Measurements from ENCODE around the gene MICB. TPM values are rescaled to one million over a fixed set of nuclear protein-coding genes. Genes with fewer than 3 reads are reported as not detected.
A peak's percentile ranks its signal among the peaks of the same experiment; 100 is the strongest.

Gene MICB
- total and polyA plus RNA-seq, 9 of the 15 experiments (the other 6 are each of a cell fraction or from before 2014, with no cell fraction given) = 13.3 to 34.5 (median 19.8) TPM

DNA sequence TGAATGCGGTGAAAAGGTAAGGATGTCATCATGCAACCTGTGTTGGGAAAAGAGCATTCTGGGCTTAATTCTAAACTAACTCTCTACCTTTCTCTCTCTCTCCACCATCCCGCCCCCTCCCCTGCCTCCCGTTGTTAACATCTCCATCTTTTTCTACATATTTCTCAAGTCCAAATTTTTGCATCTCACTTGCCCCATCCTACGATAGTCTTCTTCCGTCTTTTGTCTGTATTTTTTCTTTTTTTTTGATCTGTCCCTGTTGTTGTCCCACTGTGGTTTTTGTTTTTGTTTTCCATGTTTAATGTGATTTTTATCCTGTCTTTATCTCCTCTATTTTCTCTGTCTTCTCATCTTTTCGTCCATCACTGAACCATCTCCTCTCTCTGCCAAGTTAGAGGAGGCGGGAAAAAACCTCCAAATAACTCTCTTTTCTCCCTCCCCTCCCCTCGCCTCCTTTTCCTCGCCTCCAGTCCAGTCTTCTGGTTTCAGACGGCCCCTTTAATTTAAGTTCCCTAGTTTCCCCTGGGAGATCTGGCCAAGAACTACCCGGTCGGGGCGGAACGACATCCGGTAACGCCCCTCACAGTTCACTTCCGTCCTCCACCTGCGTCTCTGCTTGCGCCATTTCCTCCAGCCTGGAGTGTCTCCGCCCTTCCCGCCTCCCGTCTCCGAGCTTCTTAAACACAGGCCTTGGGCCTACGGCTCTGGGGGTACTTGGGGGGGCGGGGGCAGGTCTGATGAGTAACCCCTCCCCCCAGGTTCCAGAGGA lies 49.2 kb downstream of the MICB start, which contains the start of gene NFKBIL1 (continued):
- TF ChIP-seq HSF4 (CRISPR knock-in tag; IDR thresholded peaks at IDR 0.05; ENCODE audit: borderline replicate concordance) (no peak; the same call in 1 of the 2 replicates), ETV6 (IDR thresholded peaks at IDR 0.05; ENCODE audit: borderline replicate concordance in 1 of 2, low read depth in 2 of 2, low read length in 1 of 2) (no peak), ETV6 (CRISPR knock-in tag; IDR thresholded peaks at IDR 0.05; ENCODE audit: borderline replicate concordance) (no peak), GABPA (tag; conservative IDR thresholded peaks at IDR 0.05; ENCODE audit: low read depth) (peak; percentile 100), SMAD4 (CRISPR knock-in tag; conservative IDR thresholded peaks at IDR 0.05) (peak; percentile 76), XRCC5 (IDR thresholded peaks at IDR 0.05; ENCODE audit: low read depth, low read length) (peak; percentile 93), CXXC5 (CRISPR knock-in tag; IDR thresholded peaks at IDR 0.05) (peak; percentile 91), ZNF695 (CRISPR knock-in tag; IDR thresholded peaks at IDR 0.05) (no peak), ZKSCAN3 (CRISPR knock-in tag; IDR thresholded peaks at IDR 0.05) (no peak), NCOA6 (IDR thresholded peaks at IDR 0.05) (no peak), HDAC2 (IDR thresholded peaks at IDR 0.05) (peak; percentile 87), WHSC1 (IDR thresholded peaks at IDR 0.05; ENCODE audit: low read length) (no peak)
- TF ChIP-seq, protein P1, sequence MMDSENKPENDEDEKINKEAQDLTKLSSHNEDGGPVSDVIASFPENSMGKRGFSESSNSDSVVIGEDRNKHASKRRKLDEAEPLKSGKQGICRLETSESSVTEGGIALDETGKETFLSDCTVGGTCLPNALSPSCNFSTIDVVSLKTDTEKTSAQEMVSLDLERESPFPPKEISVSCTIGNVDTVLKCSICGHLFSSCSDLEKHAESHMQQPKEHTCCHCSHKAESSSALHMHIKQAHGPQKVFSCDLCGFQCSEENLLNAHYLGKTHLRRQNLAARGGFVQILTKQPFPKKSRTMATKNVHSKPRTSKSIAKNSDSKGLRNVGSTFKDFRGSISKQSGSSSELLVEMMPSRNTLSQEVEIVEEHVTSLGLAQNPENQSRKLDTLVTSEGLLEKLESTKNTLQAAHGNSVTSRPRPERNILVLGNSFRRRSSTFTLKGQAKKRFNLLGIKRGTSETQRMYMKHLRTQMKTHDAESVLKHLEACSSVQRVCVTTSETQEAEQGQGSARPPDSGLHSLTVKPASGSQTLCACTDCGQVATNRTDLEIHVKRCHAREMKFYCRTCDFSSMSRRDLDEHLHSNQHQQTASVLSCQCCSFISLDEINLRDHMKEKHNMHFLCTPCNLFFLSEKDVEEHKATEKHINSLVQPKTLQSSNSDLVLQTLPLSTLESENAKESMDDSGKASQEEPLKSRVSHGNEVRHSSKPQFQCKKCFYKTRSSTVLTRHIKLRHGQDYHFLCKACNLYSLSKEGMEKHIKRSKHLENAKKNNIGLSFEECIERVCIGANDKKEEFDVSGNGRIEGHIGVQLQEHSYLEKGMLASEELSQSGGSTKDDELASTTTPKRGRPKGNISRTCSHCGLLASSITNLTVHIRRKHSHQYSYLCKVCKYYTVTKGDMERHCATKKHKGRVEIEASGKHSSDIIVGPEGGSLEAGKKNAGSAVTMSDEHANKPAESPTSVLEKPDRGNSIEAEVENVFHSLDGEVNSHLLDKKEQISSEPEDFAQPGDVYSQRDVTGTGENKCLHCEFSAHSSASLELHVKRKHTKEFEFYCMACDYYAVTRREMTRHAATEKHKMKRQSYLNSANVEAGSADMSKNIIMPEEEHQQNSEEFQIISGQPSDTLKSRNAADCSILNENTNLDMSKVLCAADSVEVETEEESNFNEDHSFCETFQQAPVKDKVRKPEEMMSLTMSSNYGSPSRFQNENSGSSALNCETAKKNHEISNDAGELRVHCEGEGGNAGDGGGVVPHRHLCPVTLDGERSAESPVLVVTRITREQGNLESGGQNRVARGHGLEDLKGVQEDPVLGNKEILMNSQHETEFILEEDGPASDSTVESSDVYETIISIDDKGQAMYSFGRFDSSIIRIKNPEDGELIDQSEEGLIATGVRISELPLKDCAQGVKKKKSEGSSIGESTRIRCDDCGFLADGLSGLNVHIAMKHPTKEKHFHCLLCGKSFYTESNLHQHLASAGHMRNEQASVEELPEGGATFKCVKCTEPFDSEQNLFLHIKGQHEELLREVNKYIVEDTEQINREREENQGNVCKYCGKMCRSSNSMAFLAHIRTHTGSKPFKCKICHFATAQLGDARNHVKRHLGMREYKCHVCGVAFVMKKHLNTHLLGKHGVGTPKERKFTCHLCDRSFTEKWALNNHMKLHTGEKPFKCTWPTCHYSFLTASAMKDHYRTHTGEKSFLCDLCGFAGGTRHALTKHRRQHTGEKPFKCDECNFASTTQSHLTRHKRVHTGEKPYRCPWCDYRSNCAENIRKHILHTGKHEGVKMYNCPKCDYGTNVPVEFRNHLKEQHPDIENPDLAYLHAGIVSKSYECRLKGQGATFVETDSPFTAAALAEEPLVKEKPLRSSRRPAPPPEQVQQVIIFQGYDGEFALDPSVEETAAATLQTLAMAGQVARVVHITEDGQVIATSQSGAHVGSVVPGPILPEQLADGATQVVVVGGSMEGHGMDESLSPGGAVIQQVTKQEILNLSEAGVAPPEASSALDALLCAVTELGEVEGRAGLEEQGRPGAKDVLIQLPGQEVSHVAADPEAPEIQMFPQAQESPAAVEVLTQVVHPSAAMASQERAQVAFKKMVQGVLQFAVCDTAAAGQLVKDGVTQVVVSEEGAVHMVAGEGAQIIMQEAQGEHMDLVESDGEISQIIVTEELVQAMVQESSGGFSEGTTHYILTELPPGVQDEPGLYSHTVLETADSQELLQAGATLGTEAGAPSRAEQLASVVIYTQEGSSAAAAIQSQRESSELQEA (IDR thresholded peaks at IDR 0.05; ENCODE audit: low read depth) = peak; percentile 58; the same call in 1 of the 2 replicates
- TF ChIP-seq, protein P2, sequence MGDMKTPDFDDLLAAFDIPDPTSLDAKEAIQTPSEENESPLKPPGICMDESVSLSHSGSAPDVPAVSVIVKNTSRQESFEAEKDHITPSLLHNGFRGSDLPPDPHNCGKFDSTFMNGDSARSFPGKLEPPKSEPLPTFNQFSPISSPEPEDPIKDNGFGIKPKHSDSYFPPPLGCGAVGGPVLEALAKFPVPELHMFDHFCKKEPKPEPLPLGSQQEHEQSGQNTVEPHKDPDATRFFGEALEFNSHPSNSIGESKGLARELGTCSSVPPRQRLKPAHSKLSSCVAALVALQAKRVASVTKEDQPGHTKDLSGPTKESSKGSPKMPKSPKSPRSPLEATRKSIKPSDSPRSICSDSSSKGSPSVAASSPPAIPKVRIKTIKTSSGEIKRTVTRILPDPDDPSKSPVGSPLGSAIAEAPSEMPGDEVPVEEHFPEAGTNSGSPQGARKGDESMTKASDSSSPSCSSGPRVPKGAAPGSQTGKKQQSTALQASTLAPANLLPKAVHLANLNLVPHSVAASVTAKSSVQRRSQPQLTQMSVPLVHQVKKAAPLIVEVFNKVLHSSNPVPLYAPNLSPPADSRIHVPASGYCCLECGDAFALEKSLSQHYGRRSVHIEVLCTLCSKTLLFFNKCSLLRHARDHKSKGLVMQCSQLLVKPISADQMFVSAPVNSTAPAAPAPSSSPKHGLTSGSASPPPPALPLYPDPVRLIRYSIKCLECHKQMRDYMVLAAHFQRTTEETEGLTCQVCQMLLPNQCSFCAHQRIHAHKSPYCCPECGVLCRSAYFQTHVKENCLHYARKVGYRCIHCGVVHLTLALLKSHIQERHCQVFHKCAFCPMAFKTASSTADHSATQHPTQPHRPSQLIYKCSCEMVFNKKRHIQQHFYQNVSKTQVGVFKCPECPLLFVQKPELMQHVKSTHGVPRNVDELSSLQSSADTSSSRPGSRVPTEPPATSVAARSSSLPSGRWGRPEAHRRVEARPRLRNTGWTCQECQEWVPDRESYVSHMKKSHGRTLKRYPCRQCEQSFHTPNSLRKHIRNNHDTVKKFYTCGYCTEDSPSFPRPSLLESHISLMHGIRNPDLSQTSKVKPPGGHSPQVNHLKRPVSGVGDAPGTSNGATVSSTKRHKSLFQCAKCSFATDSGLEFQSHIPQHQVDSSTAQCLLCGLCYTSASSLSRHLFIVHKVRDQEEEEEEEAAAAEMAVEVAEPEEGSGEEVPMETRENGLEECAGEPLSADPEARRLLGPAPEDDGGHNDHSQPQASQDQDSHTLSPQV (IDR thresholded peaks at IDR 0.05) = no peak

All from K562 (cell line).